CD4-positive, alpha-beta T cell (primary cell): Measurements from ENCODE around the gene PMM2. TPM values are rescaled to one million over a fixed set of nuclear protein-coding genes. Genes with fewer than 3 reads are reported as not detected.
"Not testable (repeated sequence)": the region's sequence is repeated elsewhere in the genome, so short reads cannot be mapped to it uniquely, and the experiment has no call there.

Source experiments
- ATAC-seq: fragments of 200-7000 bp; cut with Tn5 transposase; one replicate; pipeline ENCODE4 v1.10.0; 2022; ENCODE audit warnings: mild to moderate bottlenecking; ENCODE audit not compliant: poor library complexity
- CTCF ChIA-PET: fragments of 350-600 bp; sonication (Branson Sonifier 250); formaldehyde crosslinking; loops from one replicate; lab custom pipeline; 2021; ENCODE audit warnings: antibody characterized with exemption, inconsistent platforms; lab: Charles Lee
- POLR2A ChIA-PET: fragments of 350-600 bp; sonication (Branson Sonifier 250); formaldehyde crosslinking; loops from one replicate; lab custom pipeline; 2021; ENCODE audit warnings: antibody characterized with exemption, inconsistent platforms; lab: Charles Lee
- DNase-seq, 14 experiments: peaks; one replicate each; pipeline ENCODE4 v3.0.0-alpha.2; 2013 to 2020; ENCODE audit warnings: mixed read lengths in 2 of 14
- H3K27ac ChIP-seq, 2 donors: one replicate each; pipeline versions ENCODE4 v1.5.1 to v1.7.0; 2013; ENCODE audit warnings: low read length in 2 of 2, low read depth in 1 of 2, mild to moderate bottlenecking in 1 of 2
- H3K27me3 ChIP-seq, 2 experiments: 1 replicate in 1 of 2; 2 replicates in 1 of 2; pipeline versions ENCODE4 v1.6.1 to v1.7.0; 2013; ENCODE audit warnings: low read length in 2 of 2, control low read depth in 1 of 2, mild to moderate bottlenecking in 1 of 2, moderate library complexity in 1 of 2; ENCODE audit not compliant: insufficient read depth in 2 of 2, control insufficient read depth in 1 of 2
- H3K36me3 ChIP-seq: one replicate; pipeline ENCODE4 v1.6.1; 2013; ENCODE audit warnings: low read length, control low read depth; ENCODE audit not compliant: insufficient read depth
- H3K4me1 ChIP-seq: one replicate; pipeline ENCODE4 v1.6.1; 2013; ENCODE audit warnings: low read length, control low read depth; ENCODE audit not compliant: insufficient read depth
- H3K4me3 ChIP-seq: one replicate; pipeline ENCODE4 v1.5.1; 2013; ENCODE audit warnings: mild to moderate bottlenecking, low read length, moderate library complexity
- H3K9me3 ChIP-seq, 2 experiments: 1 replicate in 1 of 2; 2 replicates in 1 of 2; pipeline versions ENCODE4 v1.6.1 to v1.7.0; 2013; ENCODE audit warnings: low read length in 2 of 2, mild to moderate bottlenecking in 2 of 2, control low read depth in 1 of 2, moderate library complexity in 1 of 2; ENCODE audit not compliant: control insufficient read depth in 1 of 2, insufficient read depth in 1 of 2
- H3K27ac Mint-ChIP-seq: one replicate; pipeline ENCODE4 v1.8.0; 2020; ENCODE audit warnings: mixed read lengths
- H3K27me3 Mint-ChIP-seq: one replicate; pipeline ENCODE4 v1.8.0; 2021; ENCODE audit warnings: mixed read lengths
- H3K36me3 Mint-ChIP-seq: one replicate; pipeline ENCODE4 v1.8.0; 2021; ENCODE audit warnings: low read depth, mixed read lengths
- H3K4me1 Mint-ChIP-seq: one replicate; pipeline ENCODE4 v1.8.0; 2021; ENCODE audit warnings: low read depth, mixed read lengths
- H3K4me3 Mint-ChIP-seq: one replicate; pipeline ENCODE4 v1.8.0; 2020; ENCODE audit warnings: mild to moderate bottlenecking, mixed read lengths
- H3K9me3 Mint-ChIP-seq: one replicate; pipeline ENCODE4 v1.8.0; 2020; ENCODE audit warnings: mixed read lengths
- intact Hi-C, 2 experiments: fragments of 100-400 bp; cut with DNase I in 1 of 2; cut with micrococcal nuclease in 1 of 2; formaldehyde crosslinking; loops; one replicate each; pipeline versions ENCODE4 v1.15.1 to v1.9.0; 2023 to 2025; cut with DNase I, micrococcal nuclease
- total RNA-seq, 174 experiments: library from RNA in 2 of 174; stranded (reverse) in 2 of 174; gene quantifications; one replicate each; pipeline ENCODE4 v1.2.3 and lab custom pipeline; 2021 to 2026
- TF ChIP-seq, protein P1 (sequence below): fragments of 200-600 bp; IDR thresholded peaks from one replicate; pipeline ENCODE4 v1.8.0; 2022; ENCODE audit warnings: antibody characterized with exemption, mild to moderate bottlenecking

Gene PMM2
- total RNA-seq, 2 experiments from 2014 or later = 24.2 to 27.0 TPM

DNA sequence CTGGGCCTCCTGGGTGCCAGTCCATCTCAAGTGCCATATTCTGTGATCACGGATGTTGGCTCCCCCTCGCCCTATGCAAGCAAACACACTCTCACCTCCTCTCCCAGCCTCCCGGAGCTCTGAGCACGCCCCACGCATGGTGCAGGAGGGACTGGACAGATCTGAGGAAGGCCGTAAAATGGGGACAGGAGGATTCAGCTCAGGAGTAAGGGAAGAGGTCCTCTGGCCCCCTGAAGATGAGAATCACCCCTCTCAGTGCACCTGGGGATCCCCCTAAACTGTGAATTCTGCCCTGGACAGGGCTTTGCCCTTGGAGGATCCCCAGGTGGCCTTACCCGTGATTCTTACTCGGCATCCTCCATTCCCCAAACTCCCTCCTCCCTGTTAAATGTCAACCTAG lies 15.8 kb upstream of the PMM2 start:
- Mint-ChIP-seq H3K27ac (no peak overlapping the region), H3K36me3 (peaks cover 15% of the 10 kb centered on the region), H3K9me3 (no peaks in the 10 kb centered on the region), H3K27me3 (no peaks in the 10 kb centered on the region), H3K4me1 (no peaks in the 10 kb centered on the region), H3K4me3 (no peak overlapping the region)
- H3K27ac ChIP-seq = no peak overlapping the region
- no peak overlapping the region for H3K4me3 ChIP-seq
- peaks cover 19% of the 10 kb centered on the region for H3K36me3 ChIP-seq
- intact Hi-C loops = no loop called here
- ATAC-seq = no peak
- H3K9me3 ChIP-seq = peaks cover 0 to 5% of the 10 kb centered on the region in 2 experiments
- H3K4me1 ChIP-seq = no peaks in the 10 kb centered on the region
- no peaks in the 10 kb centered on the region for H3K27me3 ChIP-seq
- DNase-seq = no peak
- ChIA-PET CTCF (no interaction called here), POLR2A (no interaction called here)
- TF ChIP-seq, protein P1, sequence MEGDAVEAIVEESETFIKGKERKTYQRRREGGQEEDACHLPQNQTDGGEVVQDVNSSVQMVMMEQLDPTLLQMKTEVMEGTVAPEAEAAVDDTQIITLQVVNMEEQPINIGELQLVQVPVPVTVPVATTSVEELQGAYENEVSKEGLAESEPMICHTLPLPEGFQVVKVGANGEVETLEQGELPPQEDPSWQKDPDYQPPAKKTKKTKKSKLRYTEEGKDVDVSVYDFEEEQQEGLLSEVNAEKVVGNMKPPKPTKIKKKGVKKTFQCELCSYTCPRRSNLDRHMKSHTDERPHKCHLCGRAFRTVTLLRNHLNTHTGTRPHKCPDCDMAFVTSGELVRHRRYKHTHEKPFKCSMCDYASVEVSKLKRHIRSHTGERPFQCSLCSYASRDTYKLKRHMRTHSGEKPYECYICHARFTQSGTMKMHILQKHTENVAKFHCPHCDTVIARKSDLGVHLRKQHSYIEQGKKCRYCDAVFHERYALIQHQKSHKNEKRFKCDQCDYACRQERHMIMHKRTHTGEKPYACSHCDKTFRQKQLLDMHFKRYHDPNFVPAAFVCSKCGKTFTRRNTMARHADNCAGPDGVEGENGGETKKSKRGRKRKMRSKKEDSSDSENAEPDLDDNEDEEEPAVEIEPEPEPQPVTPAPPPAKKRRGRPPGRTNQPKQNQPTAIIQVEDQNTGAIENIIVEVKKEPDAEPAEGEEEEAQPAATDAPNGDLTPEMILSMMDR = no peak

DNA sequence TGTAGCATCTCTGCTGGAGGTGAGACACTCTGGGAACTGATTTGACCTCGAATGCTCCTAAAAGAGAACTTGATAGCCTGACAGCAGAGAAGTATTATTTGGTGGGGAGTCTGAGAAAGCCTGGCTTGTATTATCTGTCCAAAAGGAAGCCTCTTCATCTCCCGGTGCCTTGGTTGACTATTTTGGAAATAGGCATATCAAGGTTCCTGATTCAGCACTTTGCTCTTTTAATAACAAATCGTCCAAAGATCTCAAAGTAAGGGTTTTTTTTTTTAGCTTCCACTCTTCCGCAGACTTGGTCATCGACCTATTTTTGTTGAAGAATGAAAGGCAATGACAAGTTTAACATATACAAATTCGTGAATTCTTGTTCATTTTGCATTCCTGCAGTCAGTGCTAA lies 15.0 kb upstream of the PMM2 start:
- no peaks in the 10 kb centered on the region for H3K4me1 Mint-ChIP-seq
- intact Hi-C loops = no loop called here
- Histone ChIP-seq H3K4me3 (no peak overlapping the region), H3K4me1 (no peaks in the 10 kb centered on the region), H3K9me3 (no peaks in the 10 kb centered on the region), H3K36me3 (peaks cover 12% of the 10 kb centered on the region), H3K27me3 (no peaks in the 10 kb centered on the region), H3K27ac (no peak overlapping the region)
- H3K36me3 Mint-ChIP-seq = peaks cover 7% of the 10 kb centered on the region
- ATAC-seq = no peak
- POLR2A ChIA-PET = no interaction called here
- H3K4me3 Mint-ChIP-seq = no peak overlapping the region
- CTCF ChIA-PET = interaction anchor here (0.6 kb wide), 1 partner anchor 243 kb away, joined by 3 read pairs; no protein-coding TSS in a partner anchor
- TF ChIP-seq, protein P1 = no peak
- no peaks in the 10 kb centered on the region for H3K27me3 Mint-ChIP-seq
- DNase-seq = no peak
- no peak overlapping the region for H3K27ac Mint-ChIP-seq
- no peaks in the 10 kb centered on the region for H3K9me3 Mint-ChIP-seq

DNA sequence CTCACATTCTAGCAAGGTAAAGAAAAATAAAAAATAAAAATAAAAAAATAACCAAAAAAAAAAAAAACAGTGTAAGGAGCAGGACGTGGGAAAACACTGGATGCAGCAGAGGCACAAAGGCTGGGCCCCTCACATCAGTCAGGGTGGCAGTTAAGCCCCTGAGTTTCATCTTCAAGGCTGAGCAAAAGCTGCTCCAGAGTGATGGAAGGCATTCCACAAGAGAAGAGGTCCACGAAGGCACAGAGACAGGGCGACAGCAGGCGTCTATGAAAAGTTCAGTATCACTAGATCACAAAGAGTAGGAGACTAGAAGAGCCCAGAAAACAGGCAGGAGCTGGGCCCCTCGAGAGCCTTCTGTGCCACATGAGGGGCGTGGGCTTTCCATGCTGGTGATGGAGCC lies 12.2 kb upstream of the PMM2 start:
- DNase-seq = no peak
- Mint-ChIP-seq H3K27me3 (no peaks in the 10 kb centered on the region), H3K4me3 (no peak overlapping the region), H3K36me3 (no peaks in the 10 kb centered on the region), H3K4me1 (no peaks in the 10 kb centered on the region), H3K9me3 (no peaks in the 10 kb centered on the region), H3K27ac (no peak overlapping the region)
- H3K4me3 ChIP-seq = no peak overlapping the region
- H3K27ac ChIP-seq = no peak overlapping the region
- H3K27me3 ChIP-seq = no peaks in the 10 kb centered on the region
- CTCF ChIA-PET = interaction anchor here (0.8 kb wide), 1 partner anchor 36 kb away, joined by 3 read pairs; no protein-coding TSS in a partner anchor
- H3K9me3 ChIP-seq = no peaks in the 10 kb centered on the region
- TF ChIP-seq, protein P1 = no peak
- intact Hi-C loops = no loop called here
- H3K36me3 ChIP-seq = no peaks in the 10 kb centered on the region
- H3K4me1 ChIP-seq = no peaks in the 10 kb centered on the region
- ATAC-seq = no peak
- POLR2A ChIA-PET = no interaction called here

DNA sequence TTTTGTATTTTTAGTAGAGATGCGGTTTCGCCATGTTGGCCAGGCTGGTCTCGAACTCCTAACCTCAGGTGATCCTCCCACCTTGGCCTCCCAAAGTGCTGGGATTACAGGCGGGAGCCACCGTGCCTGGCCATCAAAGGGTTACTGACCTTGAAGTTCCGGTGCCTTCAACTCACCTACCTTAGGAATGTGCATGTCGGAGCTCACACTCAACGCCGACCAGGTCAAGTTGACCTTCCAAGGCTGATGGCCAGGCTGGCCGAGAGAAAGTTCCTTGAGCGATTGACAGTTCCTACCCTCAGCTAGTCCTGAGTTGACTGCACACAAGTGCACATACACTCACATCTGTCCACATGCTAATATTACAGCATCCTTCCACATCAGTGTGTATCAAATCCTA lies 11.3 kb upstream of the PMM2 start:
- H3K4me1 Mint-ChIP-seq, H3K9me3 Mint-ChIP-seq, H3K27me3 ChIP-seq, ATAC-seq, POLR2A ChIA-PET, H3K36me3 ChIP-seq, H3K36me3 Mint-ChIP-seq, DNase-seq, H3K27ac ChIP-seq, H3K4me3 ChIP-seq, H3K27me3 Mint-ChIP-seq, H3K9me3 ChIP-seq, H3K4me3 Mint-ChIP-seq, H3K27ac Mint-ChIP-seq, CTCF ChIA-PET, H3K4me1 ChIP-seq, intact Hi-C loops: not testable (repeated sequence)
